K562 (cell line): ENCODE results near the gene ERVV-1. TPM values are rescaled to one million over a fixed set of nuclear protein-coding genes. Genes with fewer than 3 reads are reported as not detected.

ENCODE experiments used
- ATAC-seq: fragments of 200-7000 bp; cut with Tn5 transposase; 3 replicates; pipeline ENCODE4 v1.9.1; 2020; ENCODE audit warnings: moderate library complexity
- BruUV-seq: library from RNA; stranded (reverse); fragments of 400-500 nt; replicated peaks from 2 replicates; lab custom pipeline; 2021; lab: Mats Ljungman, UMichigan
- CTCF ChIA-PET: fragments of 300-600 bp; formaldehyde crosslinking; extraction: SDS; loops from one replicate; lab custom pipeline; 2021; ENCODE audit warnings: low intra/inter-chr PET ratio; lab: Yijun Ruan, JAX
- POLR2A ChIA-PET: fragments of 300-600, 350-650 bp; sonication (Branson Sonifier 250); formaldehyde crosslinking; extraction: SDS; loops from one replicate; lab custom pipeline; 2021; ENCODE audit warnings: antibody characterized with exemption, inconsistent platforms; lab: Yijun Ruan, JAX
- DNase-seq, 4 experiments: peaks; one replicate each; pipeline versions ENCODE4 v3.0.0 to v3.0.0-alpha.2; 2011 to 2018; ENCODE audit warnings: low spot score in 3 of 4, mixed read lengths in 3 of 4; ENCODE audit errors: extremely low read depth in 1 of 4
- FAIRE-seq: peaks from 2 replicates; lab custom pipeline; 2011; peaks lifted over from hg19 to GRCh38; lab: Jason Lieb, UNC
- H2AFZ ChIP-seq: 2 replicates; pipeline ENCODE4 v1.6.0; 2011; ENCODE audit warnings: low read depth, low read length, control low read depth, inconsistent platforms
- H3K27ac ChIP-seq: fragments of 200-600 bp; 3 replicates; pipeline ENCODE4 v1.8.0; 2011; ENCODE audit warnings: low read depth, mild to moderate bottlenecking, control low read depth, inconsistent platforms, low read length, moderate library complexity, mixed read lengths; ENCODE audit errors: extremely low read depth
- H3K27me3 ChIP-seq, 2 experiments: fragments of 300-600 bp in 1 of 2; 2 replicates in 1 of 2; 3 replicates in 1 of 2; pipeline versions ENCODE4 v1.6.0 to v1.8.0; 2011; ENCODE audit warnings: inconsistent platforms in 2 of 2, low read length in 2 of 2, mild to moderate bottlenecking in 1 of 2, mixed read lengths in 1 of 2, moderate library complexity in 1 of 2; ENCODE audit not compliant: control insufficient read depth in 2 of 2, insufficient read depth in 2 of 2
- H3K36me3 ChIP-seq: fragments of 300-600 bp; 3 replicates; pipeline ENCODE4 v1.8.0; 2011; ENCODE audit warnings: mild to moderate bottlenecking, low read length, inconsistent platforms; ENCODE audit not compliant: control insufficient read depth, insufficient read depth
- H3K4me1 ChIP-seq, 2 experiments: fragments of 200-600 bp in 1 of 2; replicated peaks in 1 of 2; 2 replicates in 1 of 2; 3 replicates in 1 of 2; pipeline versions ENCODE4 v1.5.1 to v1.8.0; 2011; ENCODE audit warnings: inconsistent platforms in 2 of 2, low read length in 2 of 2, mild to moderate bottlenecking in 1 of 2, mixed read lengths in 1 of 2, moderate library complexity in 1 of 2; ENCODE audit not compliant: control insufficient read depth in 2 of 2, insufficient read depth in 2 of 2
- H3K4me2 ChIP-seq: 2 replicates; pipeline ENCODE4 v1.6.1; 2011; ENCODE audit warnings: low read length, control low read depth, inconsistent platforms, mixed read lengths; ENCODE audit not compliant: insufficient read depth
- H3K4me3 ChIP-seq: fragments of 200-600 bp; sonication (generic), shearing (Covaris generic); 2 replicates; pipeline ENCODE4 v1.5.1; 2016; ENCODE audit warnings: control low read depth, inconsistent platforms
- H3K79me2 ChIP-seq: fragments of 200-600 bp; 3 replicates; pipeline ENCODE4 v1.8.0; 2011; ENCODE audit warnings: low read length, inconsistent platforms; ENCODE audit not compliant: control insufficient read depth, insufficient read depth
- H3K9ac ChIP-seq, 2 experiments: 2 replicates each; pipeline versions ENCODE4 v1.6.0 to v1.6.1; 2011; ENCODE audit warnings: low read depth in 2 of 2, low read length in 2 of 2, control low read depth in 1 of 2, inconsistent platforms in 1 of 2, mild to moderate bottlenecking in 1 of 2, mixed read lengths in 1 of 2; ENCODE audit not compliant: insufficient read depth in 1 of 2
- H3K9me1 ChIP-seq: one replicate; pipeline ENCODE4 v1.6.0; 2011; ENCODE audit warnings: inconsistent platforms, mild to moderate bottlenecking, low read length, moderate library complexity; ENCODE audit not compliant: control insufficient read depth, insufficient read depth
- H3K9me3 ChIP-seq: replicated peaks from 2 replicates; pipeline ENCODE4 v1.5.1; 2011; ENCODE audit warnings: low read depth, low read length, inconsistent platforms; ENCODE audit not compliant: control insufficient read depth, insufficient read depth
- H4K20me1 ChIP-seq: replicated peaks from 2 replicates; pipeline ENCODE4 v1.6.1; 2011; ENCODE audit warnings: low read length, inconsistent platforms, mixed read lengths; ENCODE audit not compliant: control insufficient read depth, insufficient read depth
- FOXA3 ChIP-seq, 2 experiments: fragments of 450-650 bp in 1 of 2; sonication (generic) in 1 of 2; formaldehyde crosslinking; IDR thresholded peaks in 1 of 2; conservative IDR thresholded peaks in 1 of 2; 2 replicates each; pipeline versions ENCODE4 v1.4.0 to v1.8.0; 2020 to 2022; ENCODE audit warnings: mild to moderate bottlenecking in 2 of 2, missing genetic modification reagents in 1 of 2
- FOXP1 ChIP-seq: sonication (generic); formaldehyde crosslinking; IDR thresholded peaks from 2 replicates; pipeline ENCODE4 v1.8.0; 2022; ENCODE audit warnings: mild to moderate bottlenecking, missing genetic modification reagents
- HDAC1 ChIP-seq, 2 experiments: fragments of 450-650 bp; IDR thresholded peaks; 2 replicates each; pipeline ENCODE4 v1.6.1; 2016 to 2017; ENCODE audit warnings: inconsistent platforms in 1 of 2, mild to moderate bottlenecking in 1 of 2, moderate library complexity in 1 of 2
- JUND ChIP-seq, 2 experiments: IDR thresholded peaks; 2 replicates in 1 of 2; 3 replicates in 1 of 2; pipeline ENCODE4 v1.6.1; 2011; ENCODE audit warnings: borderline replicate concordance in 2 of 2, low read depth in 2 of 2, low read length in 2 of 2, improper control_type of control experiment in 1 of 2, missing biosample characterization in 1 of 2, missing genetic modification characterization in 1 of 2, missing genetic modification reagents in 1 of 2
- MAZ ChIP-seq, 2 experiments: fragments of 450-650 bp in 1 of 2; sonication (generic) in 1 of 2; formaldehyde crosslinking; IDR thresholded peaks in 1 of 2; conservative IDR thresholded peaks in 1 of 2; 2 replicates each; pipeline versions ENCODE4 v1.4.0 to v1.5.0; 2020; ENCODE audit warnings: mild to moderate bottlenecking in 1 of 2, missing genetic modification reagents in 1 of 2
- MTA2 ChIP-seq: fragments of 450-650 bp; IDR thresholded peaks from 2 replicates; pipeline ENCODE4 v1.6.1; 2016; ENCODE audit warnings: low read depth
- NFIC ChIP-seq: fragments of 450-650 bp; IDR thresholded peaks from 2 replicates; pipeline ENCODE4 v1.6.1; 2017; ENCODE audit warnings: mild to moderate bottlenecking, inconsistent platforms
- NRF1 ChIP-seq, 2 experiments: fragments of 450-650 bp; IDR thresholded peaks in 1 of 2; conservative IDR thresholded peaks in 1 of 2; 2 replicates each; pipeline ENCODE4 v1.6.1; 2014; ENCODE audit warnings: mild to moderate bottlenecking in 2 of 2
- TARDBP ChIP-seq: fragments of 450-650 bp; IDR thresholded peaks from 2 replicates; pipeline ENCODE4 v1.6.1; 2016
- ZKSCAN8 ChIP-seq: fragments of 200-800 bp; sonication (Bioruptor generic); IDR thresholded peaks from 2 replicates; pipeline ENCODE4 v1.6.1; 2016; ENCODE audit warnings: missing genetic modification characterization, missing compliant biosample characterization
- ZNF507 ChIP-seq: conservative IDR thresholded peaks from 2 replicates; pipeline ENCODE4 v1.6.1; 2017; ENCODE audit warnings: missing genetic modification characterization, missing compliant biosample characterization
- WGBS: fragments of 100-300 bp; shearing (Covaris generic); methylation state at CpG from one replicate; pipeline ENCODE4 v1.1.6; 2016; ENCODE audit warnings: low coverage, mixed read lengths; ENCODE audit not compliant: insufficient coverage; ENCODE audit errors: missing lambda C conversion rate; 5-methylcytosine and 5-hydroxymethylcytosine counted together
- in situ Hi-C: fragments of 300-500 bp; cut with MboI; formaldehyde crosslinking; loops from 4 replicates; pipeline ENCODE4 v1.15.0; 2018; ENCODE audit warnings: inconsistent platforms, mixed read lengths
- intact Hi-C: fragments of 100-400 bp; cut with micrococcal nuclease; formaldehyde crosslinking; loops from 2 replicates; pipeline ENCODE4 v1.14.2; 2022
- polyA plus RNA-seq, 8 experiments: library from polyadenylated mRNA; depleted of rRNA in 4 of 8; stranded (reverse) in 5 of 8; unstranded in 3 of 8; fragments of >200 nt; fragmentation: Nextera tagmentation in 2 of 8; fragmentation: Illumina TruSeq in 1 of 8; extraction: Ambion mirVana in 2 of 8; extraction: Trizol in 1 of 8; gene quantifications; 2 replicates each; pipeline versions ENCODE4 v1.2.1 to v1.2.3, GENCODE V29; 2011 to 2014; ENCODE audit warnings: inconsistent platforms in 1 of 8, missing spikeins in 1 of 8
- total RNA-seq, 7 experiments: library from RNA; depleted of rRNA in 6 of 7; stranded (reverse); fragments of >200 nt in 6 of 7; fragmentation: Illumina TruSeq in 2 of 7; extraction: Trizol in 2 of 7; gene quantifications; 2 replicates each; pipeline versions ENCODE4 v1.2.1 to v1.2.3, GENCODE V29; 2011 to 2021; ENCODE audit warnings: low replicate concordance in 1 of 7
- TF ChIP-seq, protein P1 (sequence below): fragments of 450-650 bp; IDR thresholded peaks from 2 replicates; pipeline ENCODE4 v1.6.1; 2016
- TF ChIP-seq, protein P2 (sequence below), 2 experiments: fragments of 450-650 bp; conservative IDR thresholded peaks; 2 replicates each; pipeline ENCODE4 v1.6.1; 2017; ENCODE audit warnings: mild to moderate bottlenecking in 2 of 2, moderate library complexity in 2 of 2
- TF ChIP-seq, protein P3 (sequence below): fragments of 450-650 bp; IDR thresholded peaks from 2 replicates; pipeline ENCODE4 v1.6.1; 2018; ENCODE audit not compliant: partially characterized antibody
- TF ChIP-seq, protein P4 (sequence below): fragments of 250-450 bp; sonication (Bioruptor Pico); IDR thresholded peaks from 2 replicates; pipeline ENCODE4 v1.6.1; 2021; ENCODE audit warnings: mild to moderate bottlenecking

The ERVV-1 gene
- total and polyA plus RNA-seq, 9 of the 15 experiments (the other 6 are each of a cell fraction or from before 2014, with no cell fraction given): 0.08 TPM; not detected in 8

DNA sequence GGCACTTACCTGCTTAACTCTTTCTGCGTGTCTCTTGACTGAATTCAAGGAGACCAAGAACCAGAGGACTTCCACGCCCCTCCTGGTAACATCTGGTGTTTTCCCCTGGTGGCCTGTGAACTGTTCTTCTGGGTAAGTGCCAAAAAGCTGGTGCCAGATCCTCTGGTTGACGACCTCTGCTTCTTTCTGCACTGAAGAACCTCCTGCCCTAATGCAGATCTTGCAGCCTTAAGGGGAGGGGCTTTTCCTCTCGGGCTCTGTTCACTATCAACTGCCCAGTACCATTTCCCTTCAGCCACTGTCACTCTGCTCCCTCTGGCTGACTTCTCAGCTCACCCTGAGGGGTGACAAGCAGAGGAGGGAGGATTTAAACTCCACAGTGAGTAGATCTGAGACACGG lies 6.1 kb upstream of the ERVV-1 start:
- FAIRE-seq: peak; percentile 75
- Histone ChIP-seq H3K9me1 (no peaks in the 10 kb centered on the region), H4K20me1 (no peaks in the 10 kb centered on the region), H3K36me3 (no peaks in the 10 kb centered on the region), H3K79me2 (no peaks in the 10 kb centered on the region), H3K4me2 (peak overlapping the region; percentile 69), H3K4me3 (peak overlapping the region; percentile 5; the same call in 1 of the 2 replicates), H3K27me3 (peaks cover 22 to 53% of the 10 kb centered on the region in 2 experiments; a peak in 4 of 5 replicates), H3K9ac (peak overlapping the region in 1 of 2 experiments; percentile 12; a peak in 1 of 4 replicates), H3K9me3 (no peaks in the 10 kb centered on the region; the same call in 1 of the 2 replicates), H3K4me1 (peaks cover 3 to 5% of the 10 kb centered on the region in 2 experiments; a peak in 3 of 5 replicates), H3K27ac (no peak overlapping the region), H2AFZ (peak overlapping the region; percentile 85)
- peak; percentile 65 for ATAC-seq
- BruUV-seq: no TSS peak
- ChIA-PET CTCF (no interaction called here), POLR2A (interaction anchor here (1.4 kb wide), 1 partner anchor 9 kb away, joined by 3 read pairs; no protein-coding TSS in a partner anchor)
- in situ Hi-C loops (no loop called here), intact Hi-C loops (no loop called here)
- 0% methylated on average over 5 of the region's 5 CpGs for WGBS
- DNase-seq: peak in 3 of 4 experiments; percentile 12 to 34 (median 21)
- TF ChIP-seq FOXA3 (CRISPR knock-in tag; conservative IDR thresholded peaks at IDR 0.05 in 1 of 2, IDR thresholded peaks at IDR 0.05 in 1 of 2) (no peak), MTA2 (no peak), MAZ (CRISPR knock-in tag; conservative IDR thresholded peaks at IDR 0.05 in 1 of 2, IDR thresholded peaks at IDR 0.05 in 1 of 2) (peak in 1 of 2 experiments; percentile 5; a peak in 1 of 4 replicates), NFIC (peak; percentile 83), NRF1 (conservative IDR thresholded peaks at IDR 0.05 in 1 of 2, IDR thresholded peaks at IDR 0.05 in 1 of 2) (0 out of 4 replicates have a peak, but pooled peaks of 1 of the 2 experiments have one; percentile 7), ZNF507 (tag) (no peak), FOXP1 (CRISPR knock-in tag) (no peak), HDAC1 (IDR thresholded peaks at IDR 0.05) (no peak), JUND (IDR thresholded peaks at IDR 0.05; ENCODE audit: borderline replicate concordance, low read depth, low read length) (no peak), JUND (tag; IDR thresholded peaks at IDR 0.05; ENCODE audit: borderline replicate concordance, low read depth, low read length) (0 out of 3 replicates have a peak, but pooled peaks have one; percentile 3), TARDBP (no peak), ZKSCAN8 (CRISPR knock-in tag) (no peak)
- TF ChIP-seq, protein P1, sequence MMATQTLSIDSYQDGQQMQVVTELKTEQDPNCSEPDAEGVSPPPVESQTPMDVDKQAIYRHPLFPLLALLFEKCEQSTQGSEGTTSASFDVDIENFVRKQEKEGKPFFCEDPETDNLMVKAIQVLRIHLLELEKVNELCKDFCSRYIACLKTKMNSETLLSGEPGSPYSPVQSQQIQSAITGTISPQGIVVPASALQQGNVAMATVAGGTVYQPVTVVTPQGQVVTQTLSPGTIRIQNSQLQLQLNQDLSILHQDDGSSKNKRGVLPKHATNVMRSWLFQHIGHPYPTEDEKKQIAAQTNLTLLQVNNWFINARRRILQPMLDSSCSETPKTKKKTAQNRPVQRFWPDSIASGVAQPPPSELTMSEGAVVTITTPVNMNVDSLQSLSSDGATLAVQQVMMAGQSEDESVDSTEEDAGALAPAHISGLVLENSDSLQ: 0 out of 2 replicates have a peak, but pooled peaks have one; percentile 31
- TF ChIP-seq, protein P2, sequence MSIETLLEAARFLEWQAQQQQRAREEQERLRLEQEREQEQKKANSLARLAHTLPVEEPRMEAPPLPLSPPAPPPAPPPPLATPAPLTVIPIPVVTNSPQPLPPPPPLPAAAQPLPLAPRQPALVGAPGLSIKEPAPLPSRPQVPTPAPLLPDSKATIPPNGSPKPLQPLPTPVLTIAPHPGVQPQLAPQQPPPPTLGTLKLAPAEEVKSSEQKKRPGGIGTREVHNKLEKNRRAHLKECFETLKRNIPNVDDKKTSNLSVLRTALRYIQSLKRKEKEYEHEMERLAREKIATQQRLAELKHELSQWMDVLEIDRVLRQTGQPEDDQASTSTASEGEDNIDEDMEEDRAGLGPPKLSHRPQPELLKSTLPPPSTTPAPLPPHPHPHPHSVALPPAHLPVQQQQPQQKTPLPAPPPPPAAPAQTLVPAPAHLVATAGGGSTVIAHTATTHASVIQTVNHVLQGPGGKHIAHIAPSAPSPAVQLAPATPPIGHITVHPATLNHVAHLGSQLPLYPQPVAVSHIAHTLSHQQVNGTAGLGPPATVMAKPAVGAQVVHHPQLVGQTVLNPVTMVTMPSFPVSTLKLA (conservative IDR thresholded peaks at IDR 0.05): no peak
- TF ChIP-seq, protein P3, sequence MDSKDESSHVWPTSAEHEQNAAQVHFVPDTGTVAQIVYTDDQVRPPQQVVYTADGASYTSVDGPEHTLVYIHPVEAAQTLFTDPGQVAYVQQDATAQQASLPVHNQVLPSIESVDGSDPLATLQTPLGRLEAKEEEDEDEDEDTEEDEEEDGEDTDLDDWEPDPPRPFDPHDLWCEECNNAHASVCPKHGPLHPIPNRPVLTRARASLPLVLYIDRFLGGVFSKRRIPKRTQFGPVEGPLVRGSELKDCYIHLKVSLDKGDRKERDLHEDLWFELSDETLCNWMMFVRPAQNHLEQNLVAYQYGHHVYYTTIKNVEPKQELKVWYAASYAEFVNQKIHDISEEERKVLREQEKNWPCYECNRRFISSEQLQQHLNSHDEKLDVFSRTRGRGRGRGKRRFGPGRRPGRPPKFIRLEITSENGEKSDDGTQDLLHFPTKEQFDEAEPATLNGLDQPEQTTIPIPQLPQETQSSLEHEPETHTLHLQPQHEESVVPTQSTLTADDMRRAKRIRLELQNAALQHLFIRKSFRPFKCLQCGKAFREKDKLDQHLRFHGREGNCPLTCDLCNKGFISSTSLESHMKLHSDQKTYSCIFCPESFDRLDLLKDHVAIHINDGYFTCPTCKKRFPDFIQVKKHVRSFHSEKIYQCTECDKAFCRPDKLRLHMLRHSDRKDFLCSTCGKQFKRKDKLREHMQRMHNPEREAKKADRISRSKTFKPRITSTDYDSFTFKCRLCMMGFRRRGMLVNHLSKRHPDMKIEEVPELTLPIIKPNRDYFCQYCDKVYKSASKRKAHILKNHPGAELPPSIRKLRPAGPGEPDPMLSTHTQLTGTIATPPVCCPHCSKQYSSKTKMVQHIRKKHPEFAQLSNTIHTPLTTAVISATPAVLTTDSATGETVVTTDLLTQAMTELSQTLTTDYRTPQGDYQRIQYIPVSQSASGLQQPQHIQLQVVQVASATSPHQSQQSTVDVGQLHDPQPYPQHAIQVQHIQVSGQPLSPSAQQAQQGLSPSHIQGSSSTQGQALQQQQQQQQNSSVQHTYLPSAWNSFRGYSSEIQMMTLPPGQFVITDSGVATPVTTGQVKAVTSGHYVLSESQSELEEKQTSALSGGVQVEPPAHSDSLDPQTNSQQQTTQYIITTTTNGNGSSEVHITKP: peak; percentile 86
- TF ChIP-seq, protein P4, sequence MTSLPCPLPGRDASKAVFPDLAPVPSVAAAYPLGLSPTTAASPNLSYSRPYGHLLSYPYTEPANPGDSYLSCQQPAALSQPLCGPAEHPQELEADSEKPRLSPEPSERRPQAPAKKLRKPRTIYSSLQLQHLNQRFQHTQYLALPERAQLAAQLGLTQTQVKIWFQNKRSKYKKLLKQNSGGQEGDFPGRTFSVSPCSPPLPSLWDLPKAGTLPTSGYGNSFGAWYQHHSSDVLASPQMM: no peak
